ENCODE data around the gene CD3E.

CD3E gene

GRCh38 chr11:118304568-118305248, at the start of gene CD3E:
TSS of gene CD3E (plus strand) at chr11:118304730. CDS start at chr11:118304953, 223 bp downstream.
- DNase-seq: no peak

- peak; percentile 12 to 14 for DNase-seq
Observed at GRCh38 chr11:118258410-118258809, 46.1 kb upstream of the CD3E start.

GRCh38 chr11:118259138-118259537, 45.4 kb upstream of the CD3E start:
- DNase-seq: no peak

GRCh38 chr11:118260353-118260752, 44.2 kb upstream of the CD3E start:
- DNase-seq: no peak

GRCh38 chr11:118263112-118263511, 41.4 kb upstream of the CD3E start:
- DNase-seq: no peak

- no peak for DNase-seq
Observed at GRCh38 chr11:118263695-118264568, 40.6 kb upstream of the CD3E start, which contains the start of gene MPZL2. TSS of gene MPZL2 (minus strand) at chr11:118264297. CDS start at chr11:118264153, 144 bp downstream.

- no peak for DNase-seq
Observed at GRCh38 chr11:118264569-118265465, 39.7 kb upstream of the CD3E start.

GRCh38 chr11:118265954-118266353, 38.6 kb upstream of the CD3E start:
- DNase-seq: no peak

- no peak for DNase-seq
Observed at GRCh38 chr11:118267486-118267885, 37.0 kb upstream of the CD3E start.

GRCh38 chr11:118272001-118272400, 32.5 kb upstream of the CD3E start:
- no peak for DNase-seq

- no peak for DNase-seq
Observed at GRCh38 chr11:118274186-118274585, 30.3 kb upstream of the CD3E start.

GRCh38 chr11:118275176-118275575, 29.4 kb upstream of the CD3E start:
- DNase-seq: no peak

GRCh38 chr11:118276422-118276821, 28.1 kb upstream of the CD3E start:
- DNase-seq: no peak

- DNase-seq: no peak
Observed at GRCh38 chr11:118277312-118277711, 27.2 kb upstream of the CD3E start.

- DNase-seq: no peak
Observed at GRCh38 chr11:118281284-118281683, 23.2 kb upstream of the CD3E start.

- no peak for DNase-seq
Observed at GRCh38 chr11:118282606-118283005, 21.9 kb upstream of the CD3E start.

GRCh38 chr11:118283037-118283636, 21.4 kb upstream of the CD3E start:
- no peak for DNase-seq

GRCh38 chr11:118283756-118284350, 20.7 kb upstream of the CD3E start:
- DNase-seq: no peak

GRCh38 chr11:118286545-118286944, 18.0 kb upstream of the CD3E start:
- no peak for DNase-seq

- no peak for DNase-seq
Observed at GRCh38 chr11:118287006-118287405, 17.5 kb upstream of the CD3E start.

- no peak for DNase-seq
Observed at GRCh38 chr11:118289401-118289800, 15.1 kb upstream of the CD3E start.

- peak; percentile 45 to 61 for DNase-seq
Observed at GRCh38 chr11:118290923-118291322, 13.6 kb upstream of the CD3E start.
